ENCODE measurements around the gene DLK2. TPM values are rescaled to one million over a fixed set of nuclear protein-coding genes. Genes with fewer than 3 reads are reported as not detected.

DLK2 gene
- polyA plus RNA-seq, 3 donors from 2014 or later: 0.11 TPM; not detected in 2

DNA sequence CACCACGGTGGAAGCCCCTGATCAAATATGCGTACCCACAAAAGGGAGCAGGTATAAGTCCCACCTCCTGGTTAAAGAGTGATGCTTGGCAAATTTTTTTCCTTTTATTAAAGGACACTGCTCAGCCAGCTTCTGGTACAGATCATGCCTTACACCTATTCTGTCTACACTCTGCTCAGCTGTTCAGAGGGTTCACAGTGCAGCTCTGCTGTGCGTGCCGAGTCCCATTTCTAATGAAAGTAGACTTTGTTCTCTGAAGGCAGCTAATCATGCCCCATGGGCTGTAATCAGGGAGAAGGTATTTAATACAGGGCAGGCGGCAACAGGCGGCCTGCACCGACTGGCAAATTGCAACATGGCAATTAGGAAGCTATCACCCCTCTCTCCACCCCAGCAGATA, 38.5 kb upstream of the DLK2 start:
- peak overlapping the region; percentile 18 to 75 (median 27) for H3K27ac Mint-ChIP-seq
- peaks cover 30 to 36% of the 10 kb centered on the region in 2 donors for H3K4me1 Mint-ChIP-seq
- peaks cover 0 to 2% (median 1%) of the 10 kb centered on the region in 3 donors for H3K27me3 Mint-ChIP-seq (ENCODE audit: low read depth in 3 of 3)
- H3K36me3 Mint-ChIP-seq: peaks cover 0 to 4% (median 3%) of the 10 kb centered on the region in 3 donors
- peak overlapping the region in 2 of 5 donors; percentile 14 to 48 for H3K4me3 Mint-ChIP-seq
- DNase-seq: no peak
- H3K9me3 Mint-ChIP-seq: no peaks in the 10 kb centered on the region

DNA sequence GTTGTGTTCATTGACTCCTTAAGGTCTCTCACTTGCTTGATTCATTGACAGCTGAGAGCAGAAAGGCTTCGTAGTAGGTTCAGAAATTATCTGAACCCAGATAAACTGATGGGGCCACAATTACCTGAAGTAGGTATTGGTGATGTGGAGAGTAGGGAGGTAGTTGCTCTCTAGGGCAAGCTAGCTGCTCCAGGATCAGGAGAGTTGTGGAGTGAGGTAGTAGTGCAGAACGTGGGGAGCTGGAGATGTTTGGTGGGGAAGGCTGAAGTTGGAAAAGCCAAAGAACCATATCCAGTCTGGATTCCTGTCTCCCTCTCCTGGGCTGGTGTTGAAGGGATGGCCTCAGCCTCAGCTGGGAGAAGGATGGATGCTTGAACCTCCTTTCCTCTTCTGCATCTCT, 37.9 kb upstream of the DLK2 start:
- H3K4me1 Mint-ChIP-seq: peaks cover 30 to 36% of the 10 kb centered on the region in 2 donors
- H3K36me3 Mint-ChIP-seq: peaks cover 0 to 4% (median 3%) of the 10 kb centered on the region in 3 donors
- peak overlapping the region in 4 of 6 donors; percentile 13 to 85 (median 31) for H3K27ac Mint-ChIP-seq
- peaks cover 0 to 2% (median 0%) of the 10 kb centered on the region in 3 donors for H3K27me3 Mint-ChIP-seq (ENCODE audit: low read depth in 3 of 3)
- no peak overlapping the region for H3K4me3 Mint-ChIP-seq
- no peaks in the 10 kb centered on the region for H3K9me3 Mint-ChIP-seq
- no peak for DNase-seq

GRCh38 chr6:43492673-43493072, 37.3 kb upstream of the DLK2 start:
- Mint-ChIP-seq H3K27me3 (ENCODE audit: low read depth in 3 of 3) (peaks cover 0 to 2% (median 0%) of the 10 kb centered on the region in 3 donors), H3K4me3 (peak overlapping the region in 1 of 5 donors; percentile 18), H3K36me3 (peaks cover 0 to 4% (median 3%) of the 10 kb centered on the region in 3 donors), H3K4me1 (peaks cover 30 to 36% of the 10 kb centered on the region in 2 donors), H3K9me3 (no peaks in the 10 kb centered on the region), H3K27ac (peak overlapping the region in 1 of 6 donors; percentile 44)
- no peak for DNase-seq

- peaks cover 30 to 36% of the 10 kb centered on the region in 2 donors for H3K4me1 Mint-ChIP-seq
- no peak overlapping the region for H3K4me3 Mint-ChIP-seq
- peak overlapping the region in 2 of 6 donors; percentile 23 to 44 for H3K27ac Mint-ChIP-seq
- H3K9me3 Mint-ChIP-seq: no peaks in the 10 kb centered on the region
- H3K27me3 Mint-ChIP-seq (ENCODE audit: low read depth in 3 of 3): peaks cover 0 to 2% (median 0%) of the 10 kb centered on the region in 3 donors
- peaks cover 0 to 4% (median 3%) of the 10 kb centered on the region in 3 donors for H3K36me3 Mint-ChIP-seq
- DNase-seq: no peak
Observed at GRCh38 chr6:43491750-43492661, 36.7 kb upstream of the DLK2 start.

GRCh38 chr6:43490523-43490939, 35.2 kb upstream of the DLK2 start:
- Mint-ChIP-seq H3K27ac (no peak overlapping the region), H3K4me3 (no peak overlapping the region), H3K27me3 (ENCODE audit: low read depth in 3 of 3) (peaks cover 0 to 2% (median 0%) of the 10 kb centered on the region in 3 donors), H3K9me3 (no peaks in the 10 kb centered on the region), H3K36me3 (peaks cover 0 to 4% (median 3%) of the 10 kb centered on the region in 3 donors), H3K4me1 (peaks cover 25 to 29% of the 10 kb centered on the region in 2 donors)
- no peak for DNase-seq

DNA sequence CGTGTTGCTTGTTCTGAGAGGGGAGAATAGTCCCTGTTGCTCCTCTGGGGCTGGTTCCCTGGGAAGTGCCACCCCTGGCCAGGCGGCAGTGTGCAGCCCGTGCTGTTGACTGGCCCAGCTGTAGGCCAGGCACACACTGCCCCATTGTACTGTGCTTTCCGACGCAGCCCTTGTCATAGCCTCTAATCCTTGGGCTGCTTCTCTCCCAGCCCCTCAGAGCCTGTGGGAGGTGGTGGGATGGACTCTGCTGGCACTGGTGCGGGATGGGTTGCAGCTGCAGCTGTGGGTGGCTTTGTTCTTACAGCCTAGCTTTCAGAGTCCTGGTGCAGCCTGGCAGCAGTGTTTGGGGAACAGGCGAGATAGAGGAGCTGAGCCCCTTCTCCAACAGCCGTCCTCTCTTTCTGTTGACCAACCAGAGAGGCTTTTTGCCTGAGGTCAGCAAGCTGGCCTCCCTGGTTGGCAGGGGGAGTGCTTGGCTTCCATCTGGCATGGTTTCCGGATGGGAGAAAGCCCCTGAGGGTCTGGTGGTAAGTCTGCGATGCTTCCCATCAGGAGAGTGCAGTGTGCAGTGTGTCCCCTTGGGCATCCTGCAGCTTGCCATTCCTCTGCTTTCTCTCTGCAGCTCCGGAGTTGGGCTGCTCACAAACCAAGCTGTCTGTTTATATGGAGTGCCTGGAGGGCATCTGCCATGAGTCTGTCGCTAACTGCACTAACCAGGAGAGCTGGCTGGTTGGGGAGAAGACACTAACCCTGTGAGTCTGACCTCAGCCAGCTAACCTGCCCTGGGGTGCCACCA, 34.1 kb upstream of the DLK2 start:
- H3K27me3 Mint-ChIP-seq (ENCODE audit: low read depth in 3 of 3): peaks cover 0 to 2% (median 0%) of the 10 kb centered on the region in 3 donors
- H3K4me3 Mint-ChIP-seq: no peak overlapping the region
- peaks cover 0 to 4% (median 0%) of the 10 kb centered on the region in 3 donors for H3K36me3 Mint-ChIP-seq
- peaks cover 15 to 20% of the 10 kb centered on the region in 2 donors for H3K4me1 Mint-ChIP-seq
- peak overlapping the region in 1 of 6 donors; percentile 5 for H3K27ac Mint-ChIP-seq
- H3K9me3 Mint-ChIP-seq: no peaks in the 10 kb centered on the region
- no peak for DNase-seq

GRCh38 chr6:43488667-43489276, 33.4 kb upstream of the DLK2 start:
- Mint-ChIP-seq H3K4me1 (peaks cover 10 to 14% of the 10 kb centered on the region in 2 donors), H3K36me3 (peaks cover 0 to 4% (median 0%) of the 10 kb centered on the region in 3 donors), H3K4me3 (no peak overlapping the region), H3K27me3 (ENCODE audit: low read depth in 3 of 3) (peaks cover 0 to 2% (median 0%) of the 10 kb centered on the region in 3 donors), H3K9me3 (no peaks in the 10 kb centered on the region), H3K27ac (peak overlapping the region in 1 of 6 donors; percentile 5)
- DNase-seq: no peak

DNA sequence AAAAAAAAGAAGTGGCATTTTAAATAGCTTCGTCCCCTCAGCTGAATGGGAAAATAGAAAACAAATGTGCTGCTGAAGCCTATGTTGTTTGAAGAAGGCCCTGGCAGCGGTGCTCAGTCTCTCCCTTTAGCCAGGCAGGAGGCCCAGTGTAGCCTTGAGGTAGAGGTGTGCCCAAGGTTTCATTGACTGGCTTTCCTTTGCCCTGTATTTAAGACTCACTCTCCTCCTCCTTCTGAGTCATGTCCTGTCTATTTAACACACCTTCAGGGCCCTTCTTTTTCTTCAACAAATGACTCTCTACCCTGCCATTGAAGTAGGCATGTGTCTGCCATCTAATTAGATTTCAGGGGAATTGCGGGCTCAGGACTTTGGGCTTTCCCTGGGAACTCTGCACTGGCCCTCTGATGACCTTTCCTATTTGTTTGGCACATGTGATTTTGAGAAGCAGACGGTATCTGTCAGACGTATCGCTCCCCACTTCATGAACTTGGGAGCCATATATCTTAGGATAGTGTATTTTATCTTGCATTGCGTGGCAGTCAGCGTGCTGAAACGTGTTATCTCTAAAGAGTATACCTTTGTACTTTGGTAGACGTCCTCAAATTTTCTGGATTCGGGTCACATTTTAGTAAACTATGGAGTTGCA, 26.4 kb upstream of the DLK2 start:
- Mint-ChIP-seq H3K4me1 (peaks cover 34 to 52% of the 10 kb centered on the region in 2 donors), H3K36me3 (no peaks in the 10 kb centered on the region), H3K27me3 (ENCODE audit: low read depth in 3 of 3) (peaks cover 0 to 4% (median 2%) of the 10 kb centered on the region in 3 donors), H3K27ac (peak overlapping the region in 1 of 6 donors; percentile 2), H3K4me3 (no peak overlapping the region), H3K9me3 (no peaks in the 10 kb centered on the region)
- no peak for DNase-seq

GRCh38 chr6:43481075-43481474, 25.7 kb upstream of the DLK2 start:
- Mint-ChIP-seq H3K27ac (peak overlapping the region in 1 of 6 donors; percentile 24), H3K27me3 (ENCODE audit: low read depth in 3 of 3) (peaks cover 0 to 7% (median 2%) of the 10 kb centered on the region in 3 donors), H3K4me3 (no peak overlapping the region), H3K4me1 (peaks cover 36 to 56% of the 10 kb centered on the region in 2 donors), H3K9me3 (no peaks in the 10 kb centered on the region), H3K36me3 (no peaks in the 10 kb centered on the region)
- no peak for DNase-seq

DNA sequence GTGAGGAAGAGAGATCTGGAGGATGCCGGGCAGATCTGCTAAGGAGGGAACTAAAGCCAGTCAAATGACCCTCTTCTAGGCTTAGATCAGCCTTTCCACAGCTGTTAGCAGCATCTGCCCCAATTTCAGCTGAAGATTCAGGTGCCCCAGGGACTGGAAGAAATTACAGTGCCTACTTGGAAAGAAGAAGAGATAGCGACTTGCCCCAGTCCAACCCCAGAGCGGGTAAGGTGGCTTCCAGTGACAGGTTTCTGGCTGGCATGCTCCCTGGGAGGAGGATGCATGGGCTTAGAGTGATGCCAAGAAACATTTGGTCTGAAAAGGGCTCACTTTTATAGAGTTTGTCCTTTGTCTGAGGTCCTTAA, 22.6 kb upstream of the DLK2 start:
- Mint-ChIP-seq H3K4me3 (peak overlapping the region; percentile 80 to 95 (median 87)), H3K27me3 (ENCODE audit: low read depth in 3 of 3) (peaks cover 0 to 7% (median 2%) of the 10 kb centered on the region in 3 donors), H3K36me3 (no peaks in the 10 kb centered on the region), H3K9me3 (no peaks in the 10 kb centered on the region), H3K4me1 (peaks cover 31 to 52% of the 10 kb centered on the region in 2 donors), H3K27ac (peak overlapping the region; percentile 91 to 98 (median 94))
- peak in 1 of 3 donors; percentile 3 for DNase-seq

DNA sequence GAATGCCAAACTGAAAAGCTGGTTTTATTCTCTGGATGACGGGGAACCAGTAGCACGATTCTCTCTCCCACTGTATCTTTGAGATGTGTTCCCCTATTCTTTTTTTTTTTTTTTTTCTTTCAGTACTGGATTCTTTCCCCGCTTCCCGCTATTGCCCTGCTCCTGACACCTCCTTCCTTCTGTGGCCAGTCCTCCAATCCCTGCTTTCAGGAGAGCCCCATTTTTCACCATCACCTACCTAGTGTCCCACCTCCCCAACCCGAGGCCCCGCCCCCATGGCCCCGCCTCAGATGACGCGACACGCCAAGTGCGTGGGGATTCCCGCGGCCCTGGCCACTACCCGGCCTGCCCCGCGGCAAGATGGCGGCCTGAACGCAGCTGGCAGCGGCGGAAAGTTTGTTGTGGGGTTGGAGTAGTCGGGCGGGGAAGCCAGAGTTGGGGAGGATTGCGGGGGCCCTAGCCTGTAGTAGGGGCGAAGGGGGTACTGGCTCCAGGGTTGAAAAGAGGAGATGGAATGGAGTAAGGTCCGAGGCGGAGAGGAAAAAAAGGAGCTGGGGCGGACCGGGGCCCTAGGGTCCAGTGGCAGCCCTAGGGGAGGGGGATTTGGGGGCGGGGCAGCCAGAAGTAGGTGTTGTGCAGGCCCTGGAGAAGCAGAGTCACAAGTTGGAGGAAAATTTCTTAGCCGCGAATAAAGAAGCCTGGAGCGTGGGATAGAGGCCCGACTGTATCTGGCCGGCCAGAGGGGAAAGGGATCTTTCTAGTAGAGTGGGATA, 22.1 kb upstream of the DLK2 start, which contains the start of gene TJAP1:
Gene TJAP1, plus strand, starts transcription at position 336 of the 773 bp plus-strand sequence. CDS start 21,432 bp downstream, outside the sequence.
- Mint-ChIP-seq H3K36me3 (no peaks in the 10 kb centered on the region), H3K27me3 (ENCODE audit: low read depth in 3 of 3) (peaks cover 0 to 7% (median 2%) of the 10 kb centered on the region in 3 donors), H3K4me3 (peak within 1 kb of the TSS; percentile 80 to 95 (median 87)), H3K9me3 (no peaks in the 10 kb centered on the region), H3K4me1 (peaks cover 31 to 50% of the 10 kb centered on the region in 2 donors), H3K27ac (peak within 1 kb of the TSS; percentile 91 to 98 (median 94))
- peak; percentile 90 to 93 (median 91) for DNase-seq

DNA sequence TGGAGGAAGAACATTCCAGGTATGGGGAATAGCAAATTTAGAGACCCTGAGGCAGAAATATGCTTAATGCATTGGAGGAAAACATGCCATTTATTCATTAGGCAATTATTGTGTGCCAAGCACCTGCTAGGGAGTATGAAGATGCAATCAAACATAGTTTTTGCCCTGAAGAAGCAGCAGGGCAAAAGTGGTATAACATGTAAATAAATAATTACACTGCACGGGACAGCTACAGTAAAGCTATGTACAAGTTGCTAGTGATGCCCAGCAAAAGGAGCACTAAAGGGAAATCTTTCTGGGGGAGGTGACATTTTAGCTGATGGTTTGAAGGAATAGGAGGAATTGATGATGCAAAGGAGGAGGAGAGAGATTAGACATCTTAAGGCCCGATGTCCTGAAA, 21.4 kb upstream of the DLK2 start:
- peaks cover 0 to 5% (median 2%) of the 10 kb centered on the region in 3 donors for H3K27me3 Mint-ChIP-seq (ENCODE audit: low read depth in 3 of 3)
- peak overlapping the region; percentile 91 to 98 (median 94) for H3K27ac Mint-ChIP-seq
- no peaks in the 10 kb centered on the region for H3K9me3 Mint-ChIP-seq
- peak overlapping the region; percentile 80 to 95 (median 87) for H3K4me3 Mint-ChIP-seq
- H3K36me3 Mint-ChIP-seq: no peaks in the 10 kb centered on the region
- peaks cover 28 to 43% of the 10 kb centered on the region in 2 donors for H3K4me1 Mint-ChIP-seq
- DNase-seq: peak in 1 of 3 donors; percentile 3

Measured in immature natural killer cell (primary cell).